D721Med (cell line): Measurements from ENCODE around the gene OSBPL3.

Experiments used
- DNase-seq: peaks from one replicate; pipeline ENCODE4 v3.0.0; 2011; ENCODE audit warnings: low spot score; ENCODE audit not compliant: insufficient read length
- FAIRE-seq: peaks from 2 replicates; lab custom pipeline; 2011; peaks lifted over from hg19 to GRCh38; lab: Jason Lieb, UNC
- TF ChIP-seq, protein P1 (sequence below): IDR thresholded peaks from 2 replicates; pipeline ENCODE4 v1.5.1; 2012; ENCODE audit warnings: mild to moderate bottlenecking, control low read depth; ENCODE audit not compliant: insufficient read depth; ENCODE audit errors: missing control alignments

Gene OSBPL3

DNA sequence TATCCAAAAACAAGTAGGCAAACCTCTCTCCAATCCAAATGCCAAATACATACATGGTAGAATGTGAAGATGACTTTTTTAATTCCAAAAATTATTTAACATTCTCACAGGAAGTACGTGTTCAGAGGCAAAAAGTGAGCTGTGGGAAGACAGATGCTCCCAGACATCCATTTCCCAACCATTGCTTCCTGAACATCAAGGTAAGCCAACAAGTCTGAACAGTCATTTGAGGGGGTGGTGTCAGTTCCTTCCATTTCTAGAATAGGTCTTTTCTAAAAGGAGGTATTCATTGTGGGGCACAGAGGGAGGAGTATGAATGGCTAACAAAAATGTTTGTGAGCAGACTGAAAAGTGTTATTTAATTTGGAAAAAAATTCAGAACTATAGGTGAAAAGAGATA, 49.1 kb downstream of the OSBPL3 start:
- TF ChIP-seq, protein P1, sequence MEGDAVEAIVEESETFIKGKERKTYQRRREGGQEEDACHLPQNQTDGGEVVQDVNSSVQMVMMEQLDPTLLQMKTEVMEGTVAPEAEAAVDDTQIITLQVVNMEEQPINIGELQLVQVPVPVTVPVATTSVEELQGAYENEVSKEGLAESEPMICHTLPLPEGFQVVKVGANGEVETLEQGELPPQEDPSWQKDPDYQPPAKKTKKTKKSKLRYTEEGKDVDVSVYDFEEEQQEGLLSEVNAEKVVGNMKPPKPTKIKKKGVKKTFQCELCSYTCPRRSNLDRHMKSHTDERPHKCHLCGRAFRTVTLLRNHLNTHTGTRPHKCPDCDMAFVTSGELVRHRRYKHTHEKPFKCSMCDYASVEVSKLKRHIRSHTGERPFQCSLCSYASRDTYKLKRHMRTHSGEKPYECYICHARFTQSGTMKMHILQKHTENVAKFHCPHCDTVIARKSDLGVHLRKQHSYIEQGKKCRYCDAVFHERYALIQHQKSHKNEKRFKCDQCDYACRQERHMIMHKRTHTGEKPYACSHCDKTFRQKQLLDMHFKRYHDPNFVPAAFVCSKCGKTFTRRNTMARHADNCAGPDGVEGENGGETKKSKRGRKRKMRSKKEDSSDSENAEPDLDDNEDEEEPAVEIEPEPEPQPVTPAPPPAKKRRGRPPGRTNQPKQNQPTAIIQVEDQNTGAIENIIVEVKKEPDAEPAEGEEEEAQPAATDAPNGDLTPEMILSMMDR: no peak
- DNase-seq: no peak
- FAIRE-seq: no peak

DNA sequence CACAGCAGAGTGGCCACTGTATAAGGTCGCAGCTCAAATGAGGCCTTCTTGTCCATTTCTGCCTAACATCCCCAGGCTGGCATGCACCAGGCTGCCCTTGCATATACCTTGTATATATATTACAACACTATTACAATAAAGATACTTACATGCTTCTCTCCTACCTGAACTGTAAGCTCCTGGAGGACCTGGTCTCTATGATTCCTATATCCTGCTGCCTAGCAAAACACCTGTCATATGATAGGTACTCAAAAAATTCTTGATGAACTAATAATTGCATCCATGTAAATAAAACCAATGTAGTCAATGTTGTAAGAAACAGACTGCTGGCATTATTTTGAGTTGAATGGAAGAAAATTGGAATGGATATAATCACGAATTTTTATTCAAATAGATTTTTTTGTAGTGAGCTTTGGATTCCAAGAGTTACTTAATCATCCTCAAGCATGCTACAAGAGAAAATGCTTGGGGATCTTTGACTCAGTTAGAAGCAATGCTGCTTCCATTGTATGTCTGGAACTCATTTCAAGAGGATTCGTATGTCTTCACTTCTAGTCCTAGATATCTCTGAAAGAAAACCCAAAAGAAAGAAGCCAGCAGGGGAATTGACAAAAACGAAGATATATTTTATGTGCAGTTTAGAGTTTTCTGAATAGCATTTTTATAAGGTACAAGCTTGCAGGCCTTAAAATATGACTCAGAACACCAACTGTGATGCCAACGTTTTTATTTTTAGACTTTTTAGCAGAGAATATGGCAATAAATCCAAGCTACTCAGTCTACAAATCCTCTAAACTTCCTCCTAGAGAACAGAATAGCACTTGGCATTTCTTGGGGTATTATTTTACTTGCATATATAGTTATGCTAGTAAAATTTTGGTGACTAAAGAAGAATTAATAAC, 53.1 kb downstream of the OSBPL3 start:
- DNase-seq (no peak), FAIRE-seq (no peak)
- TF ChIP-seq, protein P1: no peak

DNA sequence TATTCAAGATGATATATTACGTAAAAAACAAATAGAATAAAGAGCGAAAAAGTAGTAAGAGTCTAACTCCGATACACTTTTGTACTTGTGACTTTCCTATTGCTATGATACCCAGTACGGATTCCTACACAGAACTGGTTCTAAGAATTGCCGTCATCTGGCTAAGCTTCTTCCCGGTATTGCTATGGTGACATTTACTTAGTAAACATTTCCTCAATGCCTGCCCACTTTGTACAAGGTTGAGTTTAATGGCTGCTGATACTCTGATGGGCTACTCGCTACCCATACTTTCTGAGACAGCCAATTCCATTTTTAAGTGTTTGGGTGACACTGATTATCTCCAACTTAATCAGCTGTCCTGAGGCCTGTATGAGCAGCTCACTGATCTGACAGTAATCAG, 55.6 kb downstream of the OSBPL3 start:
- DNase-seq (no peak), FAIRE-seq (no peak)
- TF ChIP-seq, protein P1: no peak

DNA sequence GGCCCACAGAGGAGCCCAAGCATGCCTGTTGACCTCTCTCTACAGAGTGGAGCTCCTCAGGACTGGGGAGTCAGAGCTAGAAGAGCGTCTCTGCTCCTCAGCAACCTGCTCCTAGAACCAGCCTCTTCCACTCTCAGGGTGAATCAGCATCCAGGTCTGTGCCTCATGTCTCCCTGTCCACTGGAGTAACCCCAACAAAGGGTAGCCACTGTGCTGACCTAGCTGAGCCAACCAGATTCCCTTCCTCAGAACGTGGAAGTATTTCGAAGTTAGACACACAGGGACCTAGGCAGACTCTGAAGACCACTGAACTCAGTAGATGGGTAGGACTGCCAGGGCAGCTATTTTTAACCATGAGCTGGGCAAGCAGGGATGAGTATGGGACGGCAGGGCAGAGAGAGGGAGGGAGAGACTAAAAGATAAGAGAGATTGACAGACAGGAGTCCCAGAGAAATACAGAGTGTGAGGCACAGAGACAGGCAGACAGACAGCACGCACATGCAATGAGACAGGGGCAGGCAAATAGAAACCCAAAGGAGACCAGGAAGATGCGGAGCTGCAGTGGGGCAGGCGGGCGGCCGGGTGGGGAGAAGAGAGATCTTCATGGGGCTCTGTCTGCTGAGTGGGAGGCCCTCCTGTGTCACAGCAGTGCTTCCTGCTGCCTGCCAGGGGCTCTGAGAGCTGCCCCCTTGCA, 56.7 kb downstream of the OSBPL3 start:
- TF ChIP-seq, protein P1: no peak
- DNase-seq: no peak
- FAIRE-seq: no peak

DNA sequence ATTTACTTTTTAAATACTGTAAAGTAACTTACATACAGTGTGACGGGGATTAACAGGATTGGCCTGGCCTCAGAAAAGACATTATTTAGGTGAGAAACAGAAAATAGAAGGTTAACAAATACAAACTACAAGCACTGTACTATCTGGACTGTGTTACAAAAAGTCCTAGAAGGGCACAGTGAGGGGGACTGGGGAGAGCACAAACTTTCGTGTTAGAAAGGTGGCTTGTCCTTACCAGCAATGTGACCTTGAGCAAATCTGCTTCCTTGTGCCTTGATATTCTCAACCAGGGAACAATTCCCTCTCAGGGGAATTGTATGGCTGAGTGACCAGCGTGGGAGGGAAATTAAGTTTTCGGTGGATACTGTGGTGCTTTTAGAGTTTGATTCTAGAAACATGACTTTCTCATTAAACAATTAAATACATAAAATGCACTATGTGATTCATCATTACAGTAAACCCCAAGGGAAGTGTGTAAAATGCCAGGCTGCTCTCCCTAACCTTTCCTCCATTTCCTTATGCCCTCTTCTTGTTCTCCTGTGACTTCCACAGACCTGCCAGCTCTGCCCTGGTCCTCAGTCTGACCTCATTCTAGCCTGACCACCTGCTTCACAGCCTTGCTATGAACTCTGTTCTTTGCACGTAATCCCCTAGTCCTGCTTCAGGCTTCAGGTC, 57.7 kb downstream of the OSBPL3 start:
- FAIRE-seq (no peak), DNase-seq (no peak)
- TF ChIP-seq, protein P1: no peak

DNA sequence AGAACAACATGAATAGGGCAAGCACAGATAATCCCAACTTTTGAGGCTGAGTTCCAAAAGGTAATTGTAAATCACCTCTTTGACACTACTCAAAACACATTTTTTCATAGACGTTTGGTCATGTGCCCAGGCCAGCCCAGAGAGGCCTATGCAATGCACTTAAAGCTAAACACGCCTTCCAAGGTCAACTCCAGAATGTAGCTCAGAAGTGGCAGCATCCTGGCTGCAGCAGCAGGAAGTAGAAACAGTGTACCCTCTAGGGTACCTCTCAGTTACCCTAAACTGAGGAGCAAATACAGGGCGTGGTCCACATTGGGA, 58.7 kb downstream of the OSBPL3 start:
- TF ChIP-seq, protein P1: no peak
- DNase-seq (no peak), FAIRE-seq (no peak)
